Measurements from ENCODE around the gene B3GNT4.

Gene B3GNT4

DNA sequence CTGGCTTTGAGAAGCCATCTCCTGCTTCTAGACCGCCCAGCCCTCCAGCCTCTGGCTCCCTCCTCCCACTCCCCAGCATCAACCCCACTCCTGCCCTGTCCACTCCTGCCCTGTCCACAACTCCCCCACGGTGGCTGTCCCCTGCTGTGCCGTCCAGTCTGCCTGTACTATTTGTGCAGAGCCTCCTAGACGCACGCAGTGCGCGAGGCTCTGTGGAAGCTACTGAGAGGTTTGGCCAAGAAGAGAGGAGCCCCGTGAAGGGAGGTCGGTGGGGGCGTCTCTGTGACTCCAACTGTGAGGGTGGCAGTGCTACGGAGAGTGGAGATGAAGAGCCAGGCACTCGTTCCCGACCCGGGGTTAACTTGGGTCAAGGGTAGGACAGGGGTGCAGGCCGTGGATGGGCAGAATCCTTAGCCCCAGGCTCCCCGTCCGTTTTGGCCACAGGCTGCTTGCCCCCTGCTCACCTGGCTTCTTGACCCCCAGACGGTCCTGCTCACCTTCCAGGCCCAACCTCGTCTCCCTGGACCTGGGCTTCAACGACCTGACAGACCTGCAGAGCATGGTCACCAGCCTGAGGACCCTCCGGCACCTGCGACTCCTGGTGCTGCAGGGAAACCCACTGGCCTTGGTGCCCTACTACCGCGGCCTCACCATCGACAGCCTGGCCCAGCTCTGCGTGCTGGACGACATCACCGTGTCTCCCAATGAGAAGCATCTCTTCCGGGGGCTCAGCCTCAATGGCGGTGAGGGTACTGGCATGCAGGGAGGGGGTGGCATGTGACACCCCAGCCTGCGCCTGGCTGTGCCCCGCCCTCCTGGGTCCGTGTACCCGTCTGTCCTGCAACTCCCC lies 13.7 kb upstream of the B3GNT4 start:
- no peaks in the 10 kb centered on the region for H3K36me3 ChIP-seq
- H3K27ac ChIP-seq = no peak overlapping the region
- no peaks in the 10 kb centered on the region for H3K4me1 ChIP-seq (ENCODE audit: control insufficient read depth in 1 of 2, insufficient read depth in 1 of 2, low read depth in 1 of 2, low read length in 1 of 2)
- H3K9me3 ChIP-seq = no peaks in the 10 kb centered on the region
- H3K4me3 ChIP-seq (ENCODE audit: low read depth in 1 of 2, low read length in 1 of 2) = no peak overlapping the region
- TF ChIP-seq, protein P1, sequence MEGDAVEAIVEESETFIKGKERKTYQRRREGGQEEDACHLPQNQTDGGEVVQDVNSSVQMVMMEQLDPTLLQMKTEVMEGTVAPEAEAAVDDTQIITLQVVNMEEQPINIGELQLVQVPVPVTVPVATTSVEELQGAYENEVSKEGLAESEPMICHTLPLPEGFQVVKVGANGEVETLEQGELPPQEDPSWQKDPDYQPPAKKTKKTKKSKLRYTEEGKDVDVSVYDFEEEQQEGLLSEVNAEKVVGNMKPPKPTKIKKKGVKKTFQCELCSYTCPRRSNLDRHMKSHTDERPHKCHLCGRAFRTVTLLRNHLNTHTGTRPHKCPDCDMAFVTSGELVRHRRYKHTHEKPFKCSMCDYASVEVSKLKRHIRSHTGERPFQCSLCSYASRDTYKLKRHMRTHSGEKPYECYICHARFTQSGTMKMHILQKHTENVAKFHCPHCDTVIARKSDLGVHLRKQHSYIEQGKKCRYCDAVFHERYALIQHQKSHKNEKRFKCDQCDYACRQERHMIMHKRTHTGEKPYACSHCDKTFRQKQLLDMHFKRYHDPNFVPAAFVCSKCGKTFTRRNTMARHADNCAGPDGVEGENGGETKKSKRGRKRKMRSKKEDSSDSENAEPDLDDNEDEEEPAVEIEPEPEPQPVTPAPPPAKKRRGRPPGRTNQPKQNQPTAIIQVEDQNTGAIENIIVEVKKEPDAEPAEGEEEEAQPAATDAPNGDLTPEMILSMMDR (IDR thresholded peaks at IDR 0.05) = no peak
- H3K27me3 ChIP-seq = peaks cover 6% of the 10 kb centered on the region

DNA sequence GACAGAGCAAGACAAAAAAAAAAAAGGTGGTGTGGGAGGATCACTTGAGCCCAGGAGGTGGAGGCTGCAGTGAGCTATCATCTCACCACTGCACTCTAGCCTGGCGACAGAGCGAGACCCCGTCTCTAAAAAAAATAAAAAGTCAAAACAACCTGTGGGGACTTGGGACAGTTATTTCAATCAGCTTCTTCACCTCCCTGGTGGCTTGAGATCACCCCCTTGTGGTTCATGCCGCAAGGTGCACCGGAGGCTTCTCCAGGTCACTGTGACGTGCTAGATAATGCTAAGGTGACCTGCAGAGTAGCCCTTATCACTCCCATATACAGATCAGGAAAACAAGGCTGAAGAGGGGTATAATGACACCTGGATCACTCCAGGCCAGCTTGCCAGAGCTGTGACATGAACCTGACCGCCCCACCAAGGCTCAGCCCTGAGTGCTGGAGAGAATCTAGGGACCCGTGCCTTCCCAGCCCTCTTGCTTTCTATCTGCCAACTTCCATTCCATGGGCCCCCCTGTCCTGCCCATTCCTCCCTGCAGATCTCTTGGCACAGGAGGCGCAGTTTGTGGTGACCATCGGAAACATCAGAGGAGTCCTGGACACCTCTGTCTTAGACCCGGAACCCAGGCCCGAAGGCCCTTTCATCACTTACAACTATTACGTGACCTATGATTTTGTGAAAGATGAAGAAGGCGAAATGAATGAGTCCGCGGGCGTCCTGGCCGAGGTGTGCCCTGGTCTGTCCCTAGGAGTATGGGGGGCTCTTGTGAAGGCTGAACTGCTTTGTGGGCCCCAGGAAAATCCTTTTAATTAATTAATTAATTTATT lies 12.5 kb upstream of the B3GNT4 start:
- no peaks in the 10 kb centered on the region for H3K4me1 ChIP-seq (ENCODE audit: control insufficient read depth in 1 of 2, insufficient read depth in 1 of 2, low read depth in 1 of 2, low read length in 1 of 2)
- no peak overlapping the region for H3K4me3 ChIP-seq (ENCODE audit: low read depth in 1 of 2, low read length in 1 of 2)
- no peak overlapping the region for H3K27ac ChIP-seq
- no peaks in the 10 kb centered on the region for H3K9me3 ChIP-seq
- no peaks in the 10 kb centered on the region for H3K36me3 ChIP-seq
- H3K27me3 ChIP-seq = no peaks in the 10 kb centered on the region
- TF ChIP-seq, protein P1 (IDR thresholded peaks at IDR 0.05) = no peak

DNA sequence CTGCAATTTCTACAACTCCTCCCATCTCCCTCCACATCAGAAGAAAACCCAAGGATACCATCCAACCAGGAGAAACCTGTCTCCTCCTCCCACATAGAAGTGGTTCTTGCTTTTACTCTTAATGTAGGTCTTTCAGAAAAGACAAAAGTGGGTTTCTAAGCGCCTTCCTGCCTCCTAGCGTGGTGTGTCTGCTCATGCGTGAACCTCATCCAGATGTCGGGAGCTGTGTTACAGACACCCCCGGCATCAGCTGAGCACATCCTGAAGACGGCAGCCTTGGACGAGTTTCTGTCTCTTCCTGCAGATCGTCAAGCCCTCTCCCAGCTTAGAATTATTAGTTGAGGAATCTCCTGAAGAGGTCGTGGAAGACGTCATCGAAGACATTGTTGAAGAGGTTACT lies 11.1 kb upstream of the B3GNT4 start:
- Histone ChIP-seq H3K9me3 (no peaks in the 10 kb centered on the region), H3K4me3 (ENCODE audit: low read depth in 1 of 2, low read length in 1 of 2) (no peak overlapping the region), H3K4me1 (ENCODE audit: control insufficient read depth in 1 of 2, insufficient read depth in 1 of 2, low read depth in 1 of 2, low read length in 1 of 2) (no peaks in the 10 kb centered on the region), H3K36me3 (no peaks in the 10 kb centered on the region), H3K27me3 (peaks cover 9% of the 10 kb centered on the region), H3K27ac (no peak overlapping the region)
- TF ChIP-seq, protein P1 (IDR thresholded peaks at IDR 0.05) = no peak

DNA sequence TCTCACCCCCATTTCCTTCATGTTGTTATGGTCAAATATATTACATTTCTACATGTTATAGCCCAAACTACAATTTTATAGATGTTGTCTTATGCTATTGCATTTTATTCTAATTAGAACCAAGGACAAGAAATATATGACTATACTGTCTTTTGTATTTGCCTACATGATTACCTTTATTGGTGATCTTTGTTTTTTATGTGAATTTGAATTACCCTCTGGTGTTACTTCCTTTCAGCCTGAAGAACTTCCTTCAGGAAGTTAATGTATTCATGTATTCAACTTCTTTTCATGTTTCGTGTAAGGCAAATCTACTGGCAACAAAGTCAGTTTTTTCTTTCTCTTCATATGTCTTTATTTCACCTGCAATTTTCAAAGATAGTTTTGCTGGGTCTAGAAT lies 8.7 kb upstream of the B3GNT4 start:
- H3K36me3 ChIP-seq = no peaks in the 10 kb centered on the region
- no peak overlapping the region for H3K4me3 ChIP-seq (ENCODE audit: low read depth in 1 of 2, low read length in 1 of 2)
- TF ChIP-seq, protein P1 (IDR thresholded peaks at IDR 0.05) = no peak
- H3K27ac ChIP-seq = no peak overlapping the region
- H3K27me3 ChIP-seq = peaks cover 28% of the 10 kb centered on the region
- no peaks in the 10 kb centered on the region for H3K9me3 ChIP-seq
- no peaks in the 10 kb centered on the region for H3K4me1 ChIP-seq (ENCODE audit: control insufficient read depth in 1 of 2, insufficient read depth in 1 of 2, low read depth in 1 of 2, low read length in 1 of 2)

DNA sequence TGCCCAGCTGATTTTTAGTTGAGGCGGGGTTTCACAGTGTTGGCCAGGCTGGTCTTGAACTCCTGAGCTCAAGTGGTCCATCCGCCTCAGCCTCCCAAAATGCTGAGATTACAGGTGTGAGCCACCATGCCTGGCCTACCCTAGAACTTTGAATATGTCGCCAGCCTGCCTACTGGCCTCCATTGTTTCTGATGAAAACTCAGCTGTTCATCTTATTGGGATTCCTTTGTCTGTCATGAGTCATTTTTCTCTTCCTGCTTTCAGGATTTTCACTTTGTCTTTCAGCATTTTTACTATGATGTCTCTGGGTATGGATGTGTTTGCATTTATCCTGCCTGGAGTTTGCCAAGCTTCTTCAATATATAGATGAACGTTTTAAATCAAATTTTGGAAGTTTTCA lies 8.1 kb upstream of the B3GNT4 start:
- H3K27me3 ChIP-seq = peaks cover 34% of the 10 kb centered on the region
- TF ChIP-seq, protein P1 (IDR thresholded peaks at IDR 0.05) = no peak
- H3K36me3 ChIP-seq = no peaks in the 10 kb centered on the region
- no peak overlapping the region for H3K27ac ChIP-seq
- H3K9me3 ChIP-seq = no peaks in the 10 kb centered on the region
- H3K4me1 ChIP-seq (ENCODE audit: control insufficient read depth in 1 of 2, insufficient read depth in 1 of 2, low read depth in 1 of 2, low read length in 1 of 2) = no peaks in the 10 kb centered on the region
- H3K4me3 ChIP-seq (ENCODE audit: low read depth in 1 of 2, low read length in 1 of 2) = no peak overlapping the region

All from neutrophil (primary cell).